ENCODE results near the gene NEUROD2. TPM values are rescaled to one million over a fixed set of nuclear protein-coding genes. Genes with fewer than 3 reads are reported as not detected.

The NEUROD2 gene
- total RNA-seq, 2 donors from 2014 or later: not detected

- Mint-ChIP-seq H3K4me3 (no peak overlapping the region), H3K27me3 (ENCODE audit: low read depth) (peaks cover 42% of the 10 kb centered on the region), H3K27ac (no peak overlapping the region), H3K4me1 (ENCODE audit: low read depth) (peaks cover 11% of the 10 kb centered on the region), H3K9me3 (no peaks in the 10 kb centered on the region), H3K36me3 (ENCODE audit: insufficient read depth in 2 of 2) (no peaks in the 10 kb centered on the region)
- DNase-seq (no peak), ATAC-seq (replicated peaks in 1 of 2) (no peak)
Observed at GRCh38 chr17:39608142-39608981, 642 bp upstream of the NEUROD2 start.

- ATAC-seq (replicated peaks in 1 of 2) (no peak), DNase-seq (no peak)
- H3K4me3 Mint-ChIP-seq: peak overlapping the region; percentile 36 to 57
- no peak overlapping the region for H3K27ac Mint-ChIP-seq
- no peaks in the 10 kb centered on the region for H3K9me3 Mint-ChIP-seq
- H3K27me3 Mint-ChIP-seq (ENCODE audit: low read depth): peaks cover 53% of the 10 kb centered on the region
- no peaks in the 10 kb centered on the region for H3K36me3 Mint-ChIP-seq (ENCODE audit: insufficient read depth in 2 of 2)
- peaks cover 16% of the 10 kb centered on the region for H3K4me1 Mint-ChIP-seq (ENCODE audit: low read depth)
Observed at GRCh38 chr17:39607057-39607850, 466 bp downstream of the NEUROD2 start.

GRCh38 chr17:39606434-39607056 is 1.2 kb downstream of the NEUROD2 start:
- no peak for DNase-seq
- Mint-ChIP-seq H3K27me3 (ENCODE audit: low read depth) (peaks cover 60% of the 10 kb centered on the region), H3K4me1 (ENCODE audit: low read depth) (peaks cover 16% of the 10 kb centered on the region), H3K9me3 (no peaks in the 10 kb centered on the region), H3K36me3 (ENCODE audit: insufficient read depth in 2 of 2) (no peaks in the 10 kb centered on the region), H3K27ac (no peak overlapping the region), H3K4me3 (peak overlapping the region; percentile 36 to 62)
- ATAC-seq (replicated peaks in 1 of 2): peak in 1 of 2 donors; percentile 25

- Mint-ChIP-seq H3K36me3 (ENCODE audit: insufficient read depth in 2 of 2) (no peaks in the 10 kb centered on the region), H3K4me1 (ENCODE audit: low read depth) (peaks cover 22% of the 10 kb centered on the region), H3K9me3 (no peaks in the 10 kb centered on the region), H3K4me3 (peak overlapping the region; percentile 52 to 62), H3K27me3 (ENCODE audit: low read depth) (peaks cover 62% of the 10 kb centered on the region), H3K27ac (no peak overlapping the region)
- ATAC-seq (replicated peaks in 1 of 2) (peak; percentile 36 to 50), DNase-seq (peak in 1 of 2 donors; percentile 21)
Observed at GRCh38 chr17:39605492-39606433, 2.0 kb downstream of the NEUROD2 start.

GRCh38 chr17:39604911-39605491 is 2.7 kb downstream of the NEUROD2 start:
- peaks cover 26% of the 10 kb centered on the region for H3K4me1 Mint-ChIP-seq (ENCODE audit: low read depth)
- H3K27ac Mint-ChIP-seq: no peak overlapping the region
- H3K27me3 Mint-ChIP-seq (ENCODE audit: low read depth): peaks cover 70% of the 10 kb centered on the region
- H3K36me3 Mint-ChIP-seq (ENCODE audit: insufficient read depth in 2 of 2): no peaks in the 10 kb centered on the region
- peak; percentile 16 to 20 for ATAC-seq (replicated peaks in 1 of 2)
- DNase-seq: no peak
- peak overlapping the region; percentile 52 to 62 for H3K4me3 Mint-ChIP-seq
- H3K9me3 Mint-ChIP-seq: no peaks in the 10 kb centered on the region

DNA sequence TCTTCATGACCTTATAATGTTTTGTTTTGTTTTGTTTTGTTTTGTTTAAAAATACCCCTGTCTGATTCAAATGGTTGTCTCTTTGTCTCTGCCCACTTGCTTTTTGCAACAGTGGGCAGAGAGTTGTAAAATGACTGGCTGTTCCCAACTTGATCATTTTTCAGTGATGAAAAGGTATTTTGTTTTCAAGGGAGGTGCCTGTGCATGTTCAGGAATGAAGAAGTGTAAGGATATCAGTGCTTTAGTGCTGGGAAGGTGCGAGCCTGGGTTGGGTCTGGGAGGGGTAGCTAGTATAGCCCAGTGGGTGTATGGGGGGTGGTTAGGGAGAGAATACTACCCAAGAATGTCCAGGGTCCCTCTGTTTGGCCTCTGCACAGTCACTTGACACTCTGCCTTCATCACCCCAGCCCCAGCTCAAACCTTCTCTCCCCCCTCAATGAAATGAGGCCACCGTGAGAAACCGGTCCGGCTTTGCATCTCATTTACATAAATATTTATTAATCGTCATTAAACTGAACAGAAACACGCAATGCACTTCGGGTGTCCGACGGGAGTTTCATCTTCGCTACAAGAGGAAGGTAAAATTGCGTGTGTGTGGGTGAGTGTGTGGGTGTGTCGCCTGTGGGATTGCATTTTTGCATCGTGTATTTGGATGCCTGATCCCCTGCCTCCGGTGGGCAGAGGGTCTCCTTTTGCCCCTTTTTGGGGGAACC is 4.3 kb downstream of the NEUROD2 start:
- no peak for DNase-seq
- no peak for ATAC-seq (replicated peaks in 1 of 2)
- H3K36me3 Mint-ChIP-seq (ENCODE audit: insufficient read depth in 2 of 2): no peaks in the 10 kb centered on the region
- H3K27ac Mint-ChIP-seq: no peak overlapping the region
- H3K9me3 Mint-ChIP-seq: no peaks in the 10 kb centered on the region
- peaks cover 72% of the 10 kb centered on the region for H3K27me3 Mint-ChIP-seq (ENCODE audit: low read depth)
- H3K4me3 Mint-ChIP-seq: peak overlapping the region; percentile 11 to 24
- H3K4me1 Mint-ChIP-seq (ENCODE audit: low read depth): peaks cover 34% of the 10 kb centered on the region

DNA sequence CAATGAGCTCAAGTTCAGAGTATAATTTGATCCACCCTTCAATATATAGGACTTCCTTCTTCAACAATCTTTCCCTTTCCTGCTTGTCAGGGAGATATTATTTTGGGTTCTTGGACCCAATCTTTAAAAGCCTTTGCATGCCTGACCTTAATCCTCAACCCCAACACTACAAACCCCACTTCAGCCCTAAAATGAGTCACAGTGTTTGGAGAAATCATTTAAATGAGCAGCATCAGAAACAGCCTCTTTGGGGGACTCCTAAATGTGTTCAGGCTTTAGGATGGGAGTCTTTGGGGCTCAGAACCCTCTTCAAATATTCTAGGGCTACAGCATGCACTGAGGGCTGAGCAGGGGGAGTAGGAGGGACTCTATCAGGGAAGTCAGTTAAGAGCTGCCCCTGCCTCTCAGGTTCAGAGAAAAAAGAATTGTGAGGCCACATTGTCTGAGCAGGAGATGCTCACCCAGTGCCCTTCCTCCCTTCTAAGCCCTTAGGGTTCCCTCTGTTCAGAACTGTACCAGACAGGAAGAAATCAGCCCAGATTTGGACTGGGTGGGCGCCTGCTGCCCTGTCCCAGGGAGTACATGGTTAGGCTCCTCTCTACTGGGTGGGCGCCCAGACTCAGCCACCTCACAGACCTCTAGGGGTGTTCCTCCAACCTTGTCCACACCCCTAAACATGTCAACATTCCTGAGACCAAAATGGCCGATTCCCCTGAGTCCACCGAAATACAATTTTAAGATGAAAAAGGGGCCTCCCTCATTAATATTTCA is 5.0 kb downstream of the NEUROD2 start:
- H3K36me3 Mint-ChIP-seq (ENCODE audit: insufficient read depth in 2 of 2): no peaks in the 10 kb centered on the region
- no peaks in the 10 kb centered on the region for H3K9me3 Mint-ChIP-seq
- DNase-seq: no peak
- peaks cover 40% of the 10 kb centered on the region for H3K4me1 Mint-ChIP-seq (ENCODE audit: low read depth)
- H3K27ac Mint-ChIP-seq: no peak overlapping the region
- peak; percentile 22 to 29 for ATAC-seq (replicated peaks in 1 of 2)
- peaks cover 77% of the 10 kb centered on the region for H3K27me3 Mint-ChIP-seq (ENCODE audit: low read depth)
- no peak overlapping the region for H3K4me3 Mint-ChIP-seq

DNA sequence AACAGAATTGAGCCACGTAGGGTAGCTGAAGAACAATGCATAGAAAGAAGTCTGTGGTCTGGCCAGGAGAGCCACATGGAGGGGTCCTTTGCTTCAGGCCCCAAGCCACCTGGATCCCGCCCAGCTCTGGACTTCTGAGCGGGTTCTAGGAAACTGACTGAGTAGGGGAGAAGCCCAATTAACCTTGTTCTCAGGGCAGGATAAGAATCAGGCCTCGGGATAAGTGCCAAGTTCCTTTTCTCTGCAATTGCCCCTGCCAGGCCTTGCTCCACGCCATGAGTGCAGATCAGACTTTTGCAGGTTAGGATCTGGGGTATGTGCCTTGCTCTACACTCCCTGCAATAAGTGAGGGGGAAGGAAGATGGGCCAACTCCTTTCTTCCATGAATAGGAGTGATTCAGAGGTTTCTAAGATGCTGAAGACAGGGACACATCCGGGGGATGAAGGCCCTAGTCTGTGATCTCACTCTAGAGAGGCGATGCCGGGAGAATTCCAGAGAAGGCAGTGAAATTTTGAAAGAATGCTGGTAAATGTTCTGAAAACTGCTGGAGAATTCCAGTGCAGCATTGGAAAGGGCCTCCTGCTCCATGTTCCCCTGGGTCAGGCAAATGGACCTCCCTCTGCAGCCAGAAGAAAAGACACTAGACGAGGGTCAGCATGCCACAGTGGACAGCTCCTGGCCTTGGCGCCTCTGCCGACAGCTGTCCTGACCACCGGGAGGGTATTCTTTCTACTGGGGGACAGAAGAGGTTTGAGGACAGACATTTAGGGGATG is 5.8 kb downstream of the NEUROD2 start:
- ATAC-seq (replicated peaks in 1 of 2): no peak
- Mint-ChIP-seq H3K4me1 (ENCODE audit: low read depth) (peaks cover 36% of the 10 kb centered on the region), H3K27me3 (ENCODE audit: low read depth) (peaks cover 79% of the 10 kb centered on the region), H3K4me3 (no peak overlapping the region), H3K36me3 (ENCODE audit: insufficient read depth in 2 of 2) (no peaks in the 10 kb centered on the region), H3K27ac (no peak overlapping the region), H3K9me3 (no peaks in the 10 kb centered on the region)
- DNase-seq: no peak

GRCh38 chr17:39600997-39601597 is 6.6 kb downstream of the NEUROD2 start:
- H3K4me1 Mint-ChIP-seq (ENCODE audit: low read depth): peaks cover 36% of the 10 kb centered on the region
- H3K36me3 Mint-ChIP-seq (ENCODE audit: insufficient read depth in 2 of 2): no peaks in the 10 kb centered on the region
- no peak overlapping the region for H3K27ac Mint-ChIP-seq
- H3K9me3 Mint-ChIP-seq: no peaks in the 10 kb centered on the region
- ATAC-seq (replicated peaks in 1 of 2): no peak
- H3K27me3 Mint-ChIP-seq (ENCODE audit: low read depth): peaks cover 87% of the 10 kb centered on the region
- no peak for DNase-seq
- H3K4me3 Mint-ChIP-seq: no peak overlapping the region

DNA sequence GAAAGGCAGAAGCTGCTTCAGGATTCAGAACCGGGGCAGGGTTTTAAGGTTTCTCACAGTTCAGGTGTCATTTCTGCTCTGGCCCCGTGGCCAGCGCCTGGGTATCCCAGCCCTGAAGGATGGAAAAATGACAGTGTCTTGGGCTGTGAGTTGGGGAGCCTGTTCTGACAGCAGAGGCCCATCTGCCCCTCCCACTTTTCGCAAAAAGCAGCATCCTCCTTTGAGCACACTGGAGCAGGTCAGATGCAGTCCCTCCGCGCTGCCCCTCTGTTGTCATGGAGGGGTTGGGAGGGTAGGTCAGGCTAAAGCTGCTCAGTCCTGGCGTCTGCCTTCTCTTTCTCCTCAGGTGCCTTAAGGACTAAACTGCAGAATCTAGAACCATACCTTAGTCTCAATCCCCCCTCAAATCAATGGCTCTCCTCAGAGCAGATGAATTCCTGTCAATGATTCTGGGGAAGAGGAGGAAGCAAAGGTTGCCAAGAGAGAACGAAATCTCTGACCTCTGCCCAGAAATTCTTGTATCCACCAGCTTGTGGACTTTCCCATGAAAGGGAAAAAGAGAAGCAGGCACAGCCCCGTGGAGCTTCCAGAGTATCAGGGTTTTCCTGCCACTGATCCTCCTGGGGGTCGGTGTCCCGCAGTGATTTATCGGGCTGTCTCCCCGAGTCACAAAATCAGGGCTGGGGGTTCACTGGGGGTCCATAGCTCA is 7.3 kb downstream of the NEUROD2 start:
- no peak for DNase-seq
- ATAC-seq (replicated peaks in 1 of 2): no peak
- Mint-ChIP-seq H3K27ac (no peak overlapping the region), H3K4me1 (ENCODE audit: low read depth) (peaks cover 36% of the 10 kb centered on the region), H3K4me3 (peak overlapping the region; percentile 19 to 68), H3K36me3 (ENCODE audit: insufficient read depth in 2 of 2) (no peaks in the 10 kb centered on the region), H3K9me3 (no peaks in the 10 kb centered on the region), H3K27me3 (ENCODE audit: low read depth) (peaks cover 93% of the 10 kb centered on the region)
